BJ (cell line): ENCODE data around the gene SH3BP4. TPM values are rescaled to one million over a fixed set of nuclear protein-coding genes. Genes with fewer than 3 reads are reported as not detected.

Experiments used
- CTCF ChIA-PET: fragments of 350-600 bp; formaldehyde crosslinking; extraction: SDS; loops from one replicate; lab custom pipeline; 2021; ENCODE audit warnings: antibody characterized with exemption, inconsistent platforms; lab: Yijun Ruan, JAX
- POLR2A ChIA-PET: fragments of 300-600 bp; sonication (Branson Sonifier 250); formaldehyde crosslinking; extraction: SDS; loops from one replicate; lab custom pipeline; 2021; ENCODE audit warnings: antibody characterized with exemption; lab: Charles Lee
- DNase-seq: peaks from one replicate; pipeline ENCODE4 v3.0.0-alpha.2; 2011; ENCODE audit warnings: low read depth
- H3K27me3 ChIP-seq: 2 replicates; pipeline ENCODE4 v1.6.0; 2011; ENCODE audit warnings: low read length; ENCODE audit not compliant: control insufficient read depth, insufficient read depth
- H3K36me3 ChIP-seq: 2 replicates; pipeline ENCODE4 v1.5.1; 2011; ENCODE audit warnings: low read length; ENCODE audit not compliant: control insufficient read depth, insufficient read depth
- H3K4me3 ChIP-seq: 2 replicates; pipeline ENCODE4 v1.5.1; 2011; ENCODE audit warnings: low read depth, mild to moderate bottlenecking, control low read depth, low read length
- CTCF ChIP-seq: IDR thresholded peaks from 2 replicates; pipeline ENCODE4 v1.5.1; 2011; ENCODE audit warnings: low read depth, mild to moderate bottlenecking, control low read depth, inconsistent platforms, low read length, moderate library complexity; ENCODE audit not compliant: insufficient read depth
- polyA plus RNA-seq: library from polyadenylated mRNA; depleted of rRNA; stranded (reverse); fragments of >200 nt; gene quantifications from 2 replicates; pipeline ENCODE4 v1.2.3, GENCODE V29; 2011

SH3BP4 gene
- polyA plus RNA-seq, 1 experiment, result 106 TPM

GRCh38 chr2:235080101-235080500, 128.3 kb downstream of the SH3BP4 start:
- POLR2A ChIA-PET, result no interaction called here
- CTCF ChIA-PET, result interaction anchor here (0.6 to 2.0 kb wide), 2 partner anchors 10 to 613 kb away, joined by 3 to 6 read pairs; no protein-coding TSS in a partner anchor
- H3K36me3 ChIP-seq, result no peaks in the 10 kb centered on the region
- no peak for TF ChIP-seq CTCF
- no peak overlapping the region for H3K4me3 ChIP-seq
- no peak for DNase-seq
- H3K27me3 ChIP-seq, result no peaks in the 10 kb centered on the region

- POLR2A ChIA-PET, result no interaction called here
- CTCF ChIA-PET, result interaction anchor here (0.6 to 1.4 kb wide), 2 partner anchors 35 to 126 kb away, joined by 3 read pairs; no protein-coding TSS in a partner anchor
Measured at GRCh38 chr2:235082578-235083338, 130.9 kb downstream of the SH3BP4 start.

GRCh38 chr2:235083822-235084221, 132.0 kb downstream of the SH3BP4 start:
- POLR2A ChIA-PET, result no interaction called here
- CTCF ChIA-PET, result interaction anchor here (1.0 kb wide), 1 partner anchor 15 kb away, joined by 3 read pairs; no protein-coding TSS in a partner anchor
- Histone ChIP-seq H3K27me3 (no peaks in the 10 kb centered on the region; the same call in 1 of the 2 replicates), H3K4me3 (no peak overlapping the region), H3K36me3 (no peaks in the 10 kb centered on the region)
- no peak for TF ChIP-seq CTCF
- DNase-seq, result no peak

More at GRCh38 chr2:235082578-235083338, 130.9 kb downstream of the SH3BP4 start:
- no peaks in the 10 kb centered on the region for H3K36me3 ChIP-seq
- H3K27me3 ChIP-seq, result no peaks in the 10 kb centered on the region; the same call in 1 of the 2 replicates
- no peak for TF ChIP-seq CTCF
- DNase-seq, result no peak
- no peak overlapping the region for H3K4me3 ChIP-seq

- TF ChIP-seq CTCF, result no peak
- no peak for DNase-seq
- H3K27me3 ChIP-seq, result no peaks in the 10 kb centered on the region; the same call in 1 of the 2 replicates
- no peak overlapping the region for H3K4me3 ChIP-seq
- CTCF ChIA-PET, result interaction anchor here (1.0 kb wide), 1 partner anchor 15 kb away, joined by 3 read pairs; no protein-coding TSS in a partner anchor
- POLR2A ChIA-PET, result no interaction called here
- no peaks in the 10 kb centered on the region for H3K36me3 ChIP-seq
Measured at GRCh38 chr2:235084424-235084823, 132.6 kb downstream of the SH3BP4 start.

GRCh38 chr2:235085476-235085875, 133.7 kb downstream of the SH3BP4 start:
- TF ChIP-seq CTCF, result no peak
- no peaks in the 10 kb centered on the region; the same call in 1 of the 2 replicates for H3K27me3 ChIP-seq
- H3K4me3 ChIP-seq, result no peak overlapping the region
- CTCF ChIA-PET, result no interaction called here
- DNase-seq, result no peak
- POLR2A ChIA-PET, result no interaction called here
- no peaks in the 10 kb centered on the region for H3K36me3 ChIP-seq
